ENCODE data around the gene MED16. TPM values are rescaled to one million over a fixed set of nuclear protein-coding genes. Genes with fewer than 3 reads are reported as not detected.
"Not testable (repeated sequence)": the region's sequence is repeated elsewhere in the genome, so short reads cannot be mapped to it uniquely, and the experiment has no call there.

Gene MED16
- total RNA-seq, 2 experiments from 2014 or later = 61.3 to 68.1 TPM

DNA sequence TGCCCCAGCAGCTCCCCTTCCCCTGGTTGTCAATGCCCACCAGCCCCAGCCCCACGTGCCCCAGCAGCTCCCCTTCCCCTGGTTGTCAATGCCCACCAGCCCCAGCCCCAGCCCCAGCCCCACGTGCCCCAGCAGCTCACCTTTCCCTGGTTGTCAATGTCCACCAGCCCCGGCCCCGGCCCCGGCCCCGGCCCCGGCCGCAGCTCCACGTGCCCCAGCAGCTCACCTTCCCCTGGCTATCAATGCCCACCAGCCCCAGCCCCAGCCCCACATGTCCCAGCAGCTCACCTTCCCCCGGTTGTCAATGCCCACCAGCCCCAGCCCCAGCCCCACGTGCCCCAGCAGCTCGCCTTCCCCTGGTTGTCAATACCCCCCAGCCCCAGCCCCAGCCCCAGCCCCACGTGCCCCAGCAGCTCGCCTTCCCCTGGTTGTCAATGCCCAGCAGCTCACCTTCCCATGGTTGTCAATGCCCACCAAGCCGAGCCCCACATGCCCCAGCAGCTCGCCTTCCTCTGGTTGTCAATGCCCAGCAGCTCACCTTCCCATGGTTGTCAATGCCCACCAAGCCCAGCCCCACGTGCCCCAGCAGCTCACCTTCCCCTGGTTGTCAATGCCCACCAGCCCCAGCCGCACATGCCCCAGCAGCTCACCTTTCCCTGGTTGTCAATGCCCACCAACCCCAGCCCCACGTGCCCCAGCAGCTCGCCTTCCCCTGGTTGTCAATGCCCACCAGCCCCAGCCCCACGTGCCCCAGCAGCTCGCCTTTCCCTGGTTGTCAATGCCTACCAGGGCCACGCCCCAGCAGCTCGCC is 14.0 kb downstream of the MED16 start:
- H3K27ac Mint-ChIP-seq; H3K4me1 Mint-ChIP-seq (ENCODE audit: low read depth); H3K27me3 Mint-ChIP-seq (ENCODE audit: low read depth); DNase-seq; H3K9me3 Mint-ChIP-seq; intact Hi-C loops (cut with micrococcal nuclease); H3K4me3 Mint-ChIP-seq: not testable (repeated sequence)
- peaks cover 10% of the 10 kb centered on the region for H3K36me3 Mint-ChIP-seq (ENCODE audit: low read depth)
- CTCF ChIA-PET = interaction anchor here (1.2 kb wide), 1 partner anchor 109 kb away, joined by 3 read pairs; no protein-coding TSS in a partner anchor

DNA sequence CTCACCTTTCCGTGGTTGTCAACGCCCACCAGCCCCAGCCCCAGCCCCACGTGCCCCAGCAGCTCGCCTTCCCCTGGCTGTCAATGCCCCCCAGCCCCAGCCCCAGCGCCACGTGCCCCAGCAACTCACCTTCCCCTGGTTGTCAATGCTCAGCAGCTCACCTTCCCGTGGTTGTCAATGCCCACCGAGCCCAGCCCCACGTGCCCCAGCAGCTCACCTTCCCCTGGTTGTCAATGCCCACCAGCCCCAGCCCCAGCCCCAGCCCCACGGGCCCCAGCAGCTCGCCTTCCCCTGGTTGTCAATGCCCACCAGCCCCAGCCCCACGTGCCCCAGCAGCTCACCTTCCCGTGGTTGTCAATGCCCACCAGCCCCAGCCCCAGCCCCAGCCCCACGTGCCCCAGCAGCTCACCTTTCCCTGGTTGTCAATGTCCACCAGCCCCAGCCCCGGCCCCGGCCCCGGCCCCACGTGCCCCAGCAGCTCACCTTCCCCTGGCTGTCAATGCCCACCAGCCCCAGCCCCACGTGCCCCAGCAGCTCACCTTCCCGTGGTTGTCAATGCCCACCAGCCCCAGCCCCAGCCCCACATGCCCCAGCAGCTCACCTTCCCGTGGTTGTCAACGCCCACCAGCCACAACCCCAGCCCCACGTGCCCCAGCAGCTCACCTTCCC is 14.9 kb downstream of the MED16 start:
- CTCF ChIA-PET; H3K27me3 Mint-ChIP-seq (ENCODE audit: low read depth); H3K9me3 Mint-ChIP-seq: not testable (repeated sequence)

DNA sequence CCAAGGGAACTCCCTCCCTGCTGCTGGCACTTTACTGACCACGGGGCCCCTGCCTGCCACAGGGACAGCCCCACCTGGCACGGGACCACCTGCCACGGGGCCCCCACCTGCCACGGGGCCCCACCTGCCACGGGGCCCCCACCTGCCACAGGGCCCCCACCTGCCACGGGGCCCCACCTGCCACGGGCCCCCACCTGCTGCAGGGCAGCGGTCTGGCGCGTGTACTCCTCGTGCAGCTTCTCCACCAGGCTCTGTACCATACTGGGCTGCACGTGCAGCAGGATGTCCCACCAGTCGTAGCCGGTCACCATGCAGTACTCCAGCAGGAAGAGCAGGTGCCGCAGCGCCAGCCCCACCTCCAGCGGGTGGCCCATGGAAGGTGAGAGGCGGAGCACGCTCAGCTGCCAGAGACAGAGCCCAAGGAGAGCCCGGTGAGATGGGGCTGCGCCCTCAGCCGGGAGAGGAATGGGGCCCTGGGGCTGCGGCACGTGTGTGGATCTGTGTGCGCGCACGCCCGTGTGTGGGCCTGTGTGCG is 16.1 kb downstream of the MED16 start:
- Mint-ChIP-seq H3K27me3 (ENCODE audit: low read depth) (no peaks in the 10 kb centered on the region), H3K4me1 (ENCODE audit: low read depth) (peaks cover 8% of the 10 kb centered on the region), H3K36me3 (ENCODE audit: low read depth) (peaks cover 4% of the 10 kb centered on the region), H3K9me3 (no peaks in the 10 kb centered on the region), H3K27ac (no peak overlapping the region), H3K4me3 (no peak overlapping the region)
- intact Hi-C loops (cut with micrococcal nuclease) = no loop called here
- CTCF ChIA-PET = no interaction called here
- no peak for DNase-seq

More for the DNA sequence above, 14.9 kb downstream of the MED16 start:
- H3K36me3 Mint-ChIP-seq (ENCODE audit: low read depth); H3K4me3 Mint-ChIP-seq; H3K27ac Mint-ChIP-seq; DNase-seq; H3K4me1 Mint-ChIP-seq (ENCODE audit: low read depth); intact Hi-C loops (cut with micrococcal nuclease): not testable (repeated sequence)

DNA sequence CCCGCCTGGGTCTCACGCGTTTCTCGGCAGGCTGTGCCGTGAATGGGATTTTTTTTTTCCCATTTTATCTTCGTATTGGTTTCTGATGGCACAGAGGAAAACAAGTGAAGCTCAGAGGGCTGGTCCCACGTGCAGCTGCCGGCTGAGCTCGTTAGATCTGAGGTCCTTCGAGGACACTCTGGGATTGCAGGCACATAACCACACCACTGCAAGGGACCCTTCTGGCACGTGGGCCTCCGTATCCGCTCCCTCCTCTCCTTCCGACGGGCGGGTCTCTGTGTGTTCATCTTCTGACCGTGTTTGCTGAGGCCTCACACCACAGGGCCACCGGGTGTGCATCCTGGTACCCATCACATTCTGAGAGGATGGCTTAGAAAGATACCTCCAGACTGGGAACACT is 16.9 kb downstream of the MED16 start:
- intact Hi-C loops (cut with micrococcal nuclease) = no loop called here
- peaks cover 3% of the 10 kb centered on the region for H3K36me3 Mint-ChIP-seq (ENCODE audit: low read depth)
- CTCF ChIA-PET = no interaction called here
- peaks cover 8% of the 10 kb centered on the region for H3K4me1 Mint-ChIP-seq (ENCODE audit: low read depth)
- no peak overlapping the region for H3K27ac Mint-ChIP-seq
- no peak for DNase-seq
- H3K27me3 Mint-ChIP-seq (ENCODE audit: low read depth) = no peaks in the 10 kb centered on the region
- no peak overlapping the region for H3K4me3 Mint-ChIP-seq
- H3K9me3 Mint-ChIP-seq = no peaks in the 10 kb centered on the region

DNA sequence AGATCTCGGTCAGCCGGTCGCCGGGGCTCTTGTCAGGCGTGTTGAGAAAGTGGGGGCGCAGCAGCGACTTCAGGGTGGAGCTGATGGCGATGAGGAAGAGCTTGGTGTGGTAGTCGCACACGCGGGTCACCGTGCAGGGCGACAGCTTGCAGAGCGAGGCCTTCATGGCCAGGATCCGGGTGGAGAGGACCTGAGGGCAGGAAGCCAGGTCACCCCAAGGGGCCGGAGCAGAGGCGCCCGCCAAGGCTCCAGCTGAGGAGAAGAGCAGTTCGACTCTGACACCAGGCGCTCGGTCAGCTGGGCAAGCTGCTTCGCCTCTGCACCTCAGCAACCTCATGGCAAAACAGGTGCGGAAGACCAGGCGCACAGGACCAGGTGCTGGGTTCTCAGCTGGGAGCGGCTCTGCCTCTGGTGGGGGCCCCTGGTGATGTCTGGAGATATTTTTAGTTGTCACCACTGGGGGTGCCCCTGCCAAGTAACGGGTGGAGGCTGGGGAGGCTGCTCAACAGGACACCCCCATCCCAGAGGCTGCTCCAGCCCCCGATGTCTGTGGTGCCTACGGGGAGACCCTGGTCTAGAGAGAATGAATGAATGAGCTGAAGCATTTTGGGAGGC is 17.6 kb downstream of the MED16 start:
- CTCF ChIA-PET = interaction anchor here (0.5 kb wide), 1 partner anchor 249 kb away, joined by 5 read pairs; no protein-coding TSS in a partner anchor
- no peaks in the 10 kb centered on the region for H3K27me3 Mint-ChIP-seq (ENCODE audit: low read depth)
- H3K4me1 Mint-ChIP-seq (ENCODE audit: low read depth) = peaks cover 8% of the 10 kb centered on the region
- intact Hi-C loops (cut with micrococcal nuclease) = no loop called here
- no peak overlapping the region for H3K27ac Mint-ChIP-seq
- no peak overlapping the region for H3K4me3 Mint-ChIP-seq
- peaks cover 4% of the 10 kb centered on the region for H3K36me3 Mint-ChIP-seq (ENCODE audit: low read depth)
- no peak for DNase-seq
- no peaks in the 10 kb centered on the region for H3K9me3 Mint-ChIP-seq

DNA sequence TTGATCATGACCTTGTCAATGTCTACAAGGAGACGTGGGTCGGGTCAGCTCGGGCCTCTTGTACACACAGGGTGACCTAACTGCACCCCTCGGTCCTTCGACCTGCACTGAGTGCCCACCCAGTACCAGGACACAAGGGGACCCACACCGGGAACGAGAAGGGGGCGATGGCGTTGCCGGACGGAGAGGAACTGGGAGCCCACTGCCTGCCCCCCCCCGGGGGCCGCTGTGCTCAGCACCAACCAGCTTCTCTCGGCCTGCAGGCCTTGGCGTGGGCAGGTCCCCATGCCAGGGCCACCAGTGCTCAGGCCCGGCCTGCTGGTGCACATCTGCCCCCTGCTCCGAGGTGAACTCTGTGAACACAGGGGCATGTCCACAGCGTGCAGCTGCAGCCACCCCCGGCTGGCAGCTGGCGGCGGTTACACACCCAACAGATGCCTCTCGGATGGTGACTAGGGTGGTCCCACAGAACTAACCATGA is 19.4 kb downstream of the MED16 start:
- Mint-ChIP-seq H3K36me3 (ENCODE audit: low read depth) (peaks cover 3% of the 10 kb centered on the region), H3K9me3 (no peaks in the 10 kb centered on the region), H3K4me3 (no peak overlapping the region), H3K27me3 (ENCODE audit: low read depth) (no peaks in the 10 kb centered on the region), H3K27ac (no peak overlapping the region), H3K4me1 (ENCODE audit: low read depth) (peaks cover 8% of the 10 kb centered on the region)
- intact Hi-C loops (cut with micrococcal nuclease) = loop anchor here (2.0 kb wide), 1 partner anchor 33 kb away; no protein-coding TSS in a partner anchor
- no peak for DNase-seq
- CTCF ChIA-PET = interaction anchor here (0.5 to 0.9 kb wide), 2 partner anchors 10 to 305 kb away, joined by 4 read pairs; no protein-coding TSS in a partner anchor

DNA sequence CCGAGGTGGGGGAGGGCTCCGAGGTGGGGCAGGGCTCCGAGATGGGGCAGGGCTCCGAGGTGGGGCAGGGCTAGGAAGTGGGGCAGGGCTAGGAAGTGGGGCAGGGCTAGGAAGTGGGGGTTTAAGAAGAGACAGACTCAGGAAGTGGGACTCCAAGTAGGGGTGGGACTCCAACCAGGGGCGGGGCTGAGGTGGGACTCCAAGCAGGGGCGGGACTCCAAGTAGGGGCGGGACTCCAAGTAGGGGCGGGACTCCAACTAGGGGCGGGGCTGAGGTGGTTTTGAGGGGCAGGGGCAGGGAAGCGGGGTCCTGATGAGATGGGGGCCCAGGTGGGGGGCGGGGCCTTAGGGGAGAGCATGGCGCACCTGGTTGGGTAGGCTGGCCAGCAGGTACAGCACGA is 19.9 kb downstream of the MED16 start:
- Mint-ChIP-seq H3K27ac (no peak overlapping the region), H3K9me3 (no peaks in the 10 kb centered on the region), H3K36me3 (ENCODE audit: low read depth) (peaks cover 3% of the 10 kb centered on the region), H3K4me1 (ENCODE audit: low read depth) (peaks cover 8% of the 10 kb centered on the region), H3K4me3 (no peak overlapping the region), H3K27me3 (ENCODE audit: low read depth) (no peaks in the 10 kb centered on the region)
- CTCF ChIA-PET = no interaction called here
- intact Hi-C loops (cut with micrococcal nuclease) = loop anchor here (2.0 kb wide), 1 partner anchor 34 kb away; no protein-coding TSS in a partner anchor
- DNase-seq = peak; percentile 74

DNA sequence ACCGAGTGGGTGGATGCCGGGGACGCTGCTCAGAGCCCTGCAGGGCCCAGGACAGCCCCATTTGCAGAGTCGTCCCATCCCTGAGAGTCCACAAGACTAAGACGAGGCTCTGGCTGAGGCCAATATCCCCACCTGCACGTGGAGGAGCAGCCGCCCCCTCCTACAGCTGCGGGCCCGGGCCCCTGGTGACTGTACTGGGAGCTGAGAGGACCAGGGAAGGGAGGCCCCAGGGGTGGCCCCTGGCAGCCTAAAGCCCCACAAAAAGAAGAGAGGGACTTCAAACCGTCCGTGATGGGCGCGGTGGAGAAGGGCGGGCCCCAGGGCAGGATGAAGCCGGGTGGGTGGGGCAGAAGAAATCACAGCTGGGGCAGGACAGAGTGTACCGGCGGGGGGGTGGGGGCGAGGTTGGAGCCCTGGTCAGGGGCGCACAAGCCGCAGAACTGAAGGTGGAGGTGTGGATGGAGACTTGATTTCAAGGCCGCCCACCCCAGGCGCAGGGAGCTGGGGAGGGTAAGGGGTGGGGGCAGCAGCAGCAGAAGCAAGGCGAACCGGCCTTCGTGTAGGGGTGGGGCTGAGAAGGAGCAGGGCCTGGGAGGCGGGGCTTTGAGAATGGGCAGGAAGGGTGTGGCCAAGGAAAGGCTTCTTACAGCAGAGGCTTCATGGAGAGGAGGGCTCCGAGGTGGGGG is 20.6 kb downstream of the MED16 start:
- Mint-ChIP-seq H3K27ac (peak overlapping the region; percentile 61), H3K4me3 (peak overlapping the region; percentile 3), H3K27me3 (ENCODE audit: low read depth) (no peaks in the 10 kb centered on the region), H3K36me3 (ENCODE audit: low read depth) (peaks cover 6% of the 10 kb centered on the region), H3K4me1 (ENCODE audit: low read depth) (peaks cover 8% of the 10 kb centered on the region), H3K9me3 (no peaks in the 10 kb centered on the region)
- CTCF ChIA-PET = no interaction called here
- intact Hi-C loops (cut with micrococcal nuclease) = loop anchor here (2.0 kb wide), 1 partner anchor 34 kb away; no protein-coding TSS in a partner anchor
- DNase-seq = peak; percentile 83

DNA sequence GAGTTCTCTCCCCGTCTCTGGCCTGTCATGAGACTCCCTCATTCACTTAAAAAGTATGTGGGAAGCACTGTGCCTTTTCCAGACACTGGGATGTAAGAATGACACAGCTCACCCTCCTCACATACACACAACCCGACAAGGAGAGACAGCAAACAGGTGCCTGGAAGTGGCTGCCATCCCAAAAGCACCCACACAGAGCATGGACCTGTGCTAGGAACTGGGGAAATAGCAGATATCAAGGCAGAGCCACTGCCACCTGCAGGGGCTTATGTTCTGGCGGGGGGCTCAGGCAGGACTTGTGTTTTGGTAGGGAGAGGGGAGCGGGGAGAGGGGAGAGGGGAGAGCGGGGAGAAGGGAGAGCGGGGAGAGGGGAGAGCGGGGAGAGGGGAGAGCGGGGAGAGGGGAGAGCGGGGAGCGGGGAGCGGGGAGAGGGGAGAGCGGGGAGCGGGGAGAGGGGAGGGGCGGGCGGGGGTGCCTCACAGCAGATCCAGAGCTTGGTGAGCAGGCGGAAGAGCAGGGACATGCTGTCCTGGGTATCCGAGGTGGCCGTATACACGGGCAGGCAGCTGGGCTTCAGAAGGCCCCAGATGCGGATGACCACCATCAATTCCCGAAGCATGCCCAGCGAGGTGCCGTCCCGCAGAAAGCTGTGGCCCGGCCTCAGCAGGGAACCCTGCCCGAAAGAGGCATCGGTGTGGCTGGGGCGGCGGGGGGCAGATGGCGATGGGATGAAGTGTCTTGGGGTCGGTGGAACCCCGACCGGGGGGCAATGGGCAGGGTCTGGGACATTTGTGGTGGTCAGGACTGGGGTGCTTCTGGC is 21.3 kb downstream of the MED16 start:
- Mint-ChIP-seq H3K4me3 (no peak overlapping the region), H3K36me3 (ENCODE audit: low read depth) (peaks cover 6% of the 10 kb centered on the region), H3K4me1 (ENCODE audit: low read depth) (peaks cover 8% of the 10 kb centered on the region), H3K27me3 (ENCODE audit: low read depth) (no peaks in the 10 kb centered on the region), H3K27ac (no peak overlapping the region), H3K9me3 (no peaks in the 10 kb centered on the region)
- CTCF ChIA-PET = no interaction called here
- intact Hi-C loops (cut with micrococcal nuclease) = loop anchor here (2.0 kb wide), 1 partner anchor 35 kb away; no protein-coding TSS in a partner anchor
- no peak for DNase-seq

DNA sequence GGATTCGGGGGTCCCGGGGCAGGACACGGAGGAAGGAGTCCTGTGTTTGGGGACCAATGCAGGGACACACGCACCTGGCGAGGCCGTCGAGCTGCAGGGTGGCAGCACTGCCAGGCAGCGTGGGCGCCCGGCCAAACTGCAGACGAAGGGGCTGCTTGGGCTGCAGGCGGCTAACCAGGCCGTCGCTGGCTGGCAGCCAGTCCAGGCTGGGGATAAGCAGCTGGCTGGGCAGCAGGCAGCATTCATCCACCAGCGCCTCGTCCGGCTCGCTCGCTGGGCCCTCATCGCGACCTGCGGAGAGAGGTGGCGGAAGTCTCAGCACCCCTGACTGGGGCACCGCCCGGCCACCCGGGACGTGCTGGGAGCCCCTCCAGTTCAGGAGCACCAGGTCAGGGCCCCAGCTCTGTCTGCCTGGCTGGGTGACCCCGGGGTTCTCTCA is 22.0 kb downstream of the MED16 start:
- Mint-ChIP-seq H3K27me3 (ENCODE audit: low read depth) (no peaks in the 10 kb centered on the region), H3K4me3 (no peak overlapping the region), H3K27ac (no peak overlapping the region), H3K9me3 (no peaks in the 10 kb centered on the region), H3K36me3 (ENCODE audit: low read depth) (peaks cover 6% of the 10 kb centered on the region), H3K4me1 (ENCODE audit: low read depth) (peaks cover 8% of the 10 kb centered on the region)
- CTCF ChIA-PET = no interaction called here
- intact Hi-C loops (cut with micrococcal nuclease) = no loop called here
- no peak for DNase-seq

DNA sequence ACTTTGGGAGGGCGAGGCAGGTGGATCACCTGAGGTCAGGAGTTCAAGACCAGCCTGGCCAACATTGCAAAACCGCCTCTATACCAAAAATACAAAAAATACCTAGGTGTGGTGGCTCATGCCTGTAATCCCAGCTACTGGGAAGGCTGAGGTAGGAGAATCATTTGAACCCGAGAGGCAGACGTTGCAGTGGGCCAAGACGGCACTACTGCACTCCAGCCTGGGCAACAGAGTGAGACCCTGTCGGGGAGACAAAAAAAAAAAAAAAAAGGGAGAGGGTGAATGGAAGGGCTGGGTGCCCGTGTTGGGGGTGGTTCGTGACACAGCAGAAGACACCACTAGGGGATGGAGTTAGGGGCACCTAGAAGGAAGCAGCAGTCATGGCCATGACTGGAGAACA is 22.7 kb downstream of the MED16 start:
- Mint-ChIP-seq H3K4me3 (no peak overlapping the region), H3K9me3 (no peaks in the 10 kb centered on the region), H3K4me1 (ENCODE audit: low read depth) (peaks cover 8% of the 10 kb centered on the region), H3K27me3 (ENCODE audit: low read depth) (no peaks in the 10 kb centered on the region), H3K27ac (no peak overlapping the region), H3K36me3 (ENCODE audit: low read depth) (peaks cover 6% of the 10 kb centered on the region)
- no peak for DNase-seq
- CTCF ChIA-PET = no interaction called here
- intact Hi-C loops (cut with micrococcal nuclease) = no loop called here
